Raji (cell line): Measurements from ENCODE around the gene FAM136A.

Source experiments
- POLR2A ChIP-seq: IDR thresholded peaks from 2 replicates; pipeline ENCODE4 v1.6.1; 2011; ENCODE audit warnings: low read depth, low read length, control low read depth; ENCODE audit not compliant: insufficient read depth

The FAM136A gene

DNA sequence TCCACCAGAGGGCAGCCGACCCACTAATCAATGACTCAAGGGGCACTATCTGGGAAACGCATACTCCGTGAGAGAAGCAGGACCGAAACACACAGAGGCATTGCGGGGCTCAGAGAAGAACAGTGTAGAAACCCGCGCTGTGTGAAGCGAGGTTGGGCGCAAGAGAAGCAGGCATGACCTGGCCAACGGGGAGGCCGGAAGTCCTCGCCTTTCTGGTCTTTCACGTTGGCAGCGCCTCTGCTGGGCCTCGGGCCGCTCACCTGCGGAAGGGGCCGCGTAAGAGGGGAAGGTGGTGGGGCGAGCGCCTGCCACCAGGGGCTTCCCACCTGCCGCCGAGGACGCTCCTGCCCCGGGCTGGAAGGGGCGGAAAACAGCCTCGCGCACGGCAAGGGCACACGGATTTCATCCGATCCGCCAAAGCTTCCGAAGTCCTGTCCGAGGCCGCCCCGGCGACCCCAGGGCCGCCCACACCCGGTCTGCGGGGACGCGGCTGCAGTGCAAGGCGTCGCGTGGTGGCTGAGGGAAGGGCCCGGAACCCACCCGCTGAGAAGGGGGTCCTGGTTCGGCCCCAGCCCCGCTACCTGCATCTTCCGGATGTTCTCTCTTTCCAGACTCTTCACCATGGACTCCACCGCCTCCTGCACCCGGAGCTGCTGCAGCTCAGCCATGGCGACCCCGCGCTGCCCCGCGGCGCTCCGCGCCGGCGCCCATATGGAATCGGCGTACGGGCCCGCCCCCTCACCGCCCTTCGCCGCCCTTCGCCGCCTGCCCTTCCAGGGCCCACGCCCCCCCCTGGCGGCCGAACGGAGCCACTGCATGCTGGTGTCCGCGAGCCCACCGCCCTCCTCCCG lies at the start of gene FAM136A:
Gene FAM136A (minus strand): TSS at position 724 of the 851 bp plus-strand sequence. CDS start 56 bp downstream, at position 668.
- TF ChIP-seq POLR2A: peak; percentile 90

DNA sequence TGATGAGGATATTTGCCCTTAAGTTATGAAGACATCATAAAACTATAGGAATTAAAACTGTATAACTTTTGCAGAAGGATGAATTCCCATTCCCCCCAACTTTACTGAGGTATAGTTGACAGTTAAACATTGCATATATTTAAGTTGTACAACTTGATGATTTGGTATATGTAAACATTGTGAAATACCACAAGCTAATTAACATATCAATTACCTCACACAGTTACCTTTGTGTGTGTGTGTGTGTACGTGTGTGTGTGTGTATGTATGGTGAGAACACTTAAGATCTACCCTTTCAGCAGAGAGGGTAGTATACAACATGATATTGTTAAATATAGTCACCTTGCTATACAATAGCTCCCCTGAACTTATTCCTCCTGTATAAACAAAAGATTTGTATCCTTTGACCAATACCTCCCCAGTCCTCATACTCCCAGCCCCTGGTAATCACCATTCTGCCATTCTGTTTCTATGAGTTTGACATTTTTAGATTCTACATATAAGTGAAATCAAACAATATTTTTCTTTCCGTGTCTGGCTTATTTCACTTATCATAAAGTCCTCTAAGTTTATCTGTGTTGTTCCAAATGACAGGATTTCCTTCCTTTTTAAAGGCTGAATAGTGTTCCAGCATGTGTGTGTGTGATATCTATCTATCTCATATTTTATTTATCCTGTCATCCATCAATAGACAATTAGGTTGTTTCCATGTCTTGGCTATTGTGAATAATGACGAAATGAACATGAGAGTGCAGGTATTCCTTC lies 48.2 kb upstream of the FAM136A start:
- no peak for TF ChIP-seq POLR2A

DNA sequence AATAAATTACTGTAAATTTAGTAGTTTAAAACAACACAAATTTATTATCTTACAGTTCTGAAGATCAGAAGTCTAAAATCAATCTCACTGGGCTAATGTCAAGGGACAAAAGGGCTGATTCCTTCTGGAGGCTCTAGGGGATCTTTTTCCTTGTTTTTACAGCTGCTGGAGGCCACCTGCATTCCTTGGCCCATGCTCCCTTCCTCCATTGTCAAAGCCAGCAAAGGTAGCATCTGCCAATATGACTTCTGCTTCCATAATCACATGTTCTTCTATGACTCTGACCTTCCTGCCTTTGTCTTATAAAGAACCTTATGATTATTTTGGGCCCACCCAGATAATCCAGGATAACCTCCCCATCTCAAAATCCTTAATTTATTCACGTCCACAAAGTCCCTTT lies 46.0 kb upstream of the FAM136A start:
- TF ChIP-seq POLR2A: no peak

- no peak for TF ChIP-seq POLR2A
These were observed 42.3 kb upstream of the FAM136A start for GRCh38 chr2:70344195-70344594.

DNA sequence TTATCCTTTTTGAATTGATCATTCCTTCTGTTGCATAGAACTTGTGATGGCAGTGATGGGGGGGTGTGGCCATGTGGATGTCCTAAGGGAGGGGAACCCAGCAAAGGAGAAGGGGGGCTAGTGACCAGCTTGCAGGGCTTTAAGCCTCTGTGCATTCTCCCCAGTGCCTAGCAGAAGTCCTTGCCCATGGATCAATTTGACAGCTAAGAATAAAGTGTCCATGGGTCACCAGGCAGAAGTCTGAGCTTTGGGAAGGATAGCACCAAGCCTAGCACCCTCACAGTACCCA lies 39.6 kb upstream of the FAM136A start:
- no peak for TF ChIP-seq POLR2A

DNA sequence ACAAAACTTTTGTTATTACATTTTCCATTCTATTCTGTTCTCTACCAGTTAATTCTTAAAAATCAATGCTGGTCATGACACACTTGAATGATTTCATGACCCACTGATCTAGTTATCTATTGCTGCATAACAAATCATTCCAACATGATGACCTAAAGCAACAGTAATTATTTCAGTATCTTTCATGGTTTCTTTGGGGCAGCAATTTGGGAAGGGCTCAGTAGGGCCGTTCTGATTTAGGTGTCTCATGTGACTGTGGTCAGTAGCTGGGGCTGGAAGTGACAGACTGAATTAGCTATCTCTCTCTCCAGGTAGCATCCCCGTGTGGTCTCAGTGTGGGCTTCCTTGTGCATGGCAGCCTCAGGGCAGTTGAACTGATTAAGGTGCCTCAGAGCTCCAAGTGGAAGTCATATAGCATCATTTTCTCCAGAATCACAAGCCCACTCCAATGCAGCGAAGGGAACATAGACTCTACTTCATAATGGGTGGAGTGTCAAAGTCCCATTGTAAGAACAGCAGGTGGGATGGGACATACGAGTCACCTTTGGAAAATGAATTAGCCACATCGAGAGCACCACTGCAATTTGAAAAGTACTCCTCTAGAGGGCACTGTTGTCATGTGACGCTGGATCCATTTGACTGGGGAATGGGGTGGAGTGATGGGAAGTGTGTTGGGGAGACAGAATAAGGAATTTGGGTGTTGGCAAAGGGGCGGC lies 39.1 kb upstream of the FAM136A start:
- no peak for TF ChIP-seq POLR2A

- no peak for TF ChIP-seq POLR2A
These were observed 38.2 kb upstream of the FAM136A start for GRCh38 chr2:70340075-70340474.

GRCh38 chr2:70336552-70336951 lies 34.7 kb upstream of the FAM136A start:
- no peak for TF ChIP-seq POLR2A

DNA sequence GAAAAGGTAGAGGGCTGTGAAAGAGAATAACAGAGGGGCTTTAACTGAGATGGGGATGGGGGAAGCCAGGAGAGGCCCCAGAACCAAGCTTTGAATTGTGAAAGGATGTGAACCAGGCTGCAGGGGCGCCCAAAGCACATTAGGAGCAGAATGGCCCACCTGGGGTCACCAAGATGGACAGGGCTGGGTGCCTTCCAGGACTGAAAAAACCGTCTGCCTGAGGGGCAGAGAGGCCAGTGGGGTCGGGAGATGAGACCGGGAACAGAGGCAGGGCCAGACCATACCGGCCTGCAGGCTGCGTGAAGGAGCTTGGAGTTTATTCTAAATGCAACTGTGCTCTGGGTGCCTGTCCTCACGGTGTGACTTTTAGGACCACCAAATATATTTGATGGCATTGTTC lies 29.1 kb upstream of the FAM136A start:
- TF ChIP-seq POLR2A: no peak

DNA sequence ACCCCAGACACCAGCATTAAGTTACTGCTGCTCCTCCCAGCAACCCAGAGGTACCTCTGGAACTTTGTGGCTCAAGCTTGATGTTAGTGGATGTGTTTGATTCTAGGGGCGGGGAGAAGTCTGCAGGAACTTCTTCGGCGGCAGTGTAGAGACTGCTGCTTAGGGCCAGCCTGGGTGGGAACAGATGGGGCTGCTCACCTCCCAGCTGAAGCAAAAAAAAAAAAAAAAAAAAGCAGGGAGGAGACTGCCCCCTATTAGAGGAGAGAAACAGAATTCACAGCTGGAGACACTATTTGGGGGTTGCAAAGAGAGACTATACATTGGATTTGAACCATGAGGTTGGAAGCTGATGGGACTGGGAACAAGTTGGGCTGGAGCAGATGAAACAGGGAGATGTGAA lies 28.6 kb upstream of the FAM136A start:
- TF ChIP-seq POLR2A: no peak

- no peak for TF ChIP-seq POLR2A
These were observed 27.2 kb upstream of the FAM136A start for GRCh38 chr2:70328921-70329561.

- TF ChIP-seq POLR2A: no peak
These were observed 24.0 kb upstream of the FAM136A start for GRCh38 chr2:70325875-70326274.

DNA sequence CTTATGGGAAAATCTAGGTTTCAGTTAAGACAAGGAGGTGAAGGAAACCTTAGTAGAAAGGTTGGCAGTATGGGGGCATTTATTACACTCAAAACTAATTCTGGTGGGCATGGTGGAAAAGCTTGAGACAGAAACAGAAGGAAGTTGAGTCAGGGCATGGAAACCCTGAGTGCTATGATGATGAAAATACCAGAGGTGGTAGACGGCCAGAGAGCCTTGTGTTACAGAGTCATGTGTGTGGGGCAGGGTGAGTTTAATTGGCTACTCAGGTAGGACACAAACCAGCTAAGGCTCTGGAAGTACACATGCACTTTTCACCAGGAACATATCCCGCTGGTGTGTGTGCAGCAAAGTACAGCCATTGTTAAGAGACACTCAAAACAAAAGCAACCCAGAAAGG lies 20.7 kb upstream of the FAM136A start:
- TF ChIP-seq POLR2A: no peak

DNA sequence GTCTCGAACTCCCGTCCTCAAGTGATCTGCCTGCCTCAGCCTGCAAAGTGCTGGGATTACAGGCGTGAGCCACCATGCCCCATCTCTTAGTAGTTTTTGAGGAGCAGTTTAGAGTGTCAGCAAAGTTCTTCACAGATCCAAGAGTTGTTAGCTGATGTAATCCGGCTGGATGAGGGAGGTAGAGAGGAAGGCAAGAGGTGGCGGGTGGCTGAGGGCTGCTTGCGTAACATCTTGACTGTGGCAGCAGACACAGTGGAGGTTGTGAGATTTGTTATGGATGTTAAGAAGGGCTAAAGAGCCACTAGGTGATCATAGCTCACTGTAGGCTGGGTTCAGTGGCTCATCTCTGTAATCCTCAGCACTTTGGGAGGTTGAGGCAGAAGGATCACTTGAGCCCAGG lies 19.5 kb upstream of the FAM136A start:
- TF ChIP-seq POLR2A: no peak

GRCh38 chr2:70314640-70315039 lies 12.8 kb upstream of the FAM136A start:
- TF ChIP-seq POLR2A: no peak
